Endodermal cell (in vitro differentiated cells): ENCODE measurements around the gene SMIM5. TPM values are rescaled to one million over a fixed set of nuclear protein-coding genes. Genes with fewer than 3 reads are reported as not detected.

Experiments
- DNase-seq: peaks from one replicate; pipeline ENCODE4 v3.0.0-alpha.2; 2017
- H3K27ac ChIP-seq: 2 replicates; pipeline ENCODE4 v1.5.1; 2013; ENCODE audit warnings: mild to moderate bottlenecking, low read depth, low read length, moderate library complexity
- H3K27me3 ChIP-seq: 2 replicates; pipeline ENCODE4 v1.6.1; 2013; ENCODE audit warnings: mild to moderate bottlenecking, low read length, moderate library complexity; ENCODE audit not compliant: insufficient read depth, control insufficient read depth, poor library complexity, severe bottlenecking
- H3K36me3 ChIP-seq: 2 replicates; pipeline ENCODE4 v1.7.0; 2013; ENCODE audit warnings: mild to moderate bottlenecking, low read length, moderate library complexity; ENCODE audit not compliant: control insufficient read depth, insufficient read depth
- H3K4me1 ChIP-seq: one replicate; pipeline ENCODE4 v1.7.0; 2013; ENCODE audit warnings: low read length; ENCODE audit not compliant: control insufficient read depth, insufficient read depth
- H3K4me3 ChIP-seq: 2 replicates; pipeline ENCODE4 v1.5.1; 2013; ENCODE audit warnings: mild to moderate bottlenecking, low read length, moderate library complexity
- H3K9ac ChIP-seq: 2 replicates; pipeline ENCODE4 v1.6.1; 2013; ENCODE audit warnings: mild to moderate bottlenecking, low read length, moderate library complexity; ENCODE audit not compliant: poor library complexity, severe bottlenecking; ENCODE audit errors: extremely low read depth
- H3K9me3 ChIP-seq: 2 replicates; pipeline ENCODE4 v1.6.1; 2013; ENCODE audit warnings: mild to moderate bottlenecking, low read length, moderate library complexity; ENCODE audit not compliant: control insufficient read depth
- H3K27ac Mint-ChIP-seq: 2 replicates; pipeline ENCODE4 v1.8.0; 2020; ENCODE audit warnings: mixed read lengths
- H3K27me3 Mint-ChIP-seq: 2 replicates; pipeline ENCODE4 v1.8.0; 2021; ENCODE audit warnings: mild to moderate bottlenecking, mixed read lengths; ENCODE audit not compliant: insufficient read depth
- H3K36me3 Mint-ChIP-seq: 2 replicates; pipeline ENCODE4 v1.8.0; 2020; ENCODE audit warnings: low read depth, mixed read lengths
- H3K4me1 Mint-ChIP-seq: 2 replicates; pipeline ENCODE4 v1.8.0; 2020; ENCODE audit warnings: mixed read lengths
- H3K4me3 Mint-ChIP-seq: 2 replicates; pipeline ENCODE4 v1.8.0; 2020; ENCODE audit warnings: mild to moderate bottlenecking, moderate library complexity, mixed read lengths
- H3K9me3 Mint-ChIP-seq: 2 replicates; pipeline ENCODE4 v1.8.0; 2020; ENCODE audit warnings: mild to moderate bottlenecking, mixed read lengths
- WGBS, 2 experiments: methylation state at CpG; one replicate each; pipeline versions ENCODE4 v1.1.5 to v1.1.7; 2013; ENCODE audit warnings: missing lambda C conversion rate in 2 of 2, mixed read lengths in 1 of 2; ENCODE audit not compliant: insufficient coverage in 1 of 2, insufficient read length in 1 of 2; 5-methylcytosine and 5-hydroxymethylcytosine counted together
- total RNA-seq, 2 donors: library from RNA; stranded (reverse); fragmentation: NEBNext Ultra II Directional in 1 of 2; extraction: Animal tissue kit (Norgen Biotek cat#: 25700) in 1 of 2; gene quantifications; 2 replicates in 1 of 2; 3 replicates in 1 of 2; pipeline ENCODE4 v1.2.1, GENCODE V29; 2021
- TF ChIP-seq, protein P1 (sequence below): fragments of 200-600 bp; sonication (generic); conservative IDR thresholded peaks from 2 replicates; pipeline ENCODE4 v1.5.0; 2021; ENCODE audit warnings: antibody characterized with exemption, mild to moderate bottlenecking

Gene SMIM5
- total RNA-seq, 2 donors from 2014 or later, result 0.40 TPM; not detected in 1

DNA sequence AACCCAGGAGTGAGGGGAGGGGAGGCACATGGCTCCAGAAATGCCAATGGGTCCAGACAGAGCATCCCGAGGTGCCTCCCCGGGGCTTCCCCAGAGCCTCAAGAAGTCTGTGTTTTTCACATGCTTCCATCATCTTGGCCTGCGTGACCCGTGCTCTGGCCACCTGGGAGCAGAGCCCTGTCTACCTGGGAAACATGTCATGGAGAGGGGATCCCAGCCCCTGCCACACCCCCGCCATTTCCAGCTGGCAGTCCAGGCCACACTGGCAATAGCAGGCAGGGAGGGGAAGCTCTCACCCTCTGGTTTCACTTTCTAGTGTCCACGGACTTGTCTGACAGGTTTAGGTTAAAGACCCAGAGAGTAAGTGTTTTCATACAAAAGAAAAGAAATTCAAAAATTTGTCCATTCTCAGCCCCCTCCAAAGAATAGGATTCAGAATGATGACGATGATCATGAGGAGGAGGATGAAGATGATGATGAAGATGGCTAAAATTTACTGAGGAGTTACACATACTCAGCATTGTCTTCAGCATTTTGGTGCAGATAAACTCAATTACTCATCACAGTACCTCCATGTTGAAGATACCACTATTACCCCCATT, 9.0 kb downstream of the SMIM5 start:
- H3K4me3 ChIP-seq, result no peak overlapping the region
- no peak overlapping the region for H3K27ac ChIP-seq
- peaks cover 11% of the 10 kb centered on the region for H3K4me1 ChIP-seq
- no peak overlapping the region for H3K4me3 Mint-ChIP-seq
- TF ChIP-seq, protein P1, sequence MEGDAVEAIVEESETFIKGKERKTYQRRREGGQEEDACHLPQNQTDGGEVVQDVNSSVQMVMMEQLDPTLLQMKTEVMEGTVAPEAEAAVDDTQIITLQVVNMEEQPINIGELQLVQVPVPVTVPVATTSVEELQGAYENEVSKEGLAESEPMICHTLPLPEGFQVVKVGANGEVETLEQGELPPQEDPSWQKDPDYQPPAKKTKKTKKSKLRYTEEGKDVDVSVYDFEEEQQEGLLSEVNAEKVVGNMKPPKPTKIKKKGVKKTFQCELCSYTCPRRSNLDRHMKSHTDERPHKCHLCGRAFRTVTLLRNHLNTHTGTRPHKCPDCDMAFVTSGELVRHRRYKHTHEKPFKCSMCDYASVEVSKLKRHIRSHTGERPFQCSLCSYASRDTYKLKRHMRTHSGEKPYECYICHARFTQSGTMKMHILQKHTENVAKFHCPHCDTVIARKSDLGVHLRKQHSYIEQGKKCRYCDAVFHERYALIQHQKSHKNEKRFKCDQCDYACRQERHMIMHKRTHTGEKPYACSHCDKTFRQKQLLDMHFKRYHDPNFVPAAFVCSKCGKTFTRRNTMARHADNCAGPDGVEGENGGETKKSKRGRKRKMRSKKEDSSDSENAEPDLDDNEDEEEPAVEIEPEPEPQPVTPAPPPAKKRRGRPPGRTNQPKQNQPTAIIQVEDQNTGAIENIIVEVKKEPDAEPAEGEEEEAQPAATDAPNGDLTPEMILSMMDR, result no peak
- H3K36me3 ChIP-seq, result peaks cover 15% of the 10 kb centered on the region
- H3K27me3 ChIP-seq, result no peaks in the 10 kb centered on the region
- peak; percentile 31 for DNase-seq
- no peaks in the 10 kb centered on the region for H3K27me3 Mint-ChIP-seq
- peaks cover 14% of the 10 kb centered on the region for H3K36me3 Mint-ChIP-seq
- peak overlapping the region; percentile 21 for H3K27ac Mint-ChIP-seq
- WGBS, 2 experiments, result 87 to 96% methylated on average over 5 to 7 of the region's 7 CpGs
- no peaks in the 10 kb centered on the region for H3K9me3 ChIP-seq
- no peaks in the 10 kb centered on the region for H3K9me3 Mint-ChIP-seq
- H3K9ac ChIP-seq, result no peak overlapping the region
- peaks cover 18% of the 10 kb centered on the region for H3K4me1 Mint-ChIP-seq

DNA sequence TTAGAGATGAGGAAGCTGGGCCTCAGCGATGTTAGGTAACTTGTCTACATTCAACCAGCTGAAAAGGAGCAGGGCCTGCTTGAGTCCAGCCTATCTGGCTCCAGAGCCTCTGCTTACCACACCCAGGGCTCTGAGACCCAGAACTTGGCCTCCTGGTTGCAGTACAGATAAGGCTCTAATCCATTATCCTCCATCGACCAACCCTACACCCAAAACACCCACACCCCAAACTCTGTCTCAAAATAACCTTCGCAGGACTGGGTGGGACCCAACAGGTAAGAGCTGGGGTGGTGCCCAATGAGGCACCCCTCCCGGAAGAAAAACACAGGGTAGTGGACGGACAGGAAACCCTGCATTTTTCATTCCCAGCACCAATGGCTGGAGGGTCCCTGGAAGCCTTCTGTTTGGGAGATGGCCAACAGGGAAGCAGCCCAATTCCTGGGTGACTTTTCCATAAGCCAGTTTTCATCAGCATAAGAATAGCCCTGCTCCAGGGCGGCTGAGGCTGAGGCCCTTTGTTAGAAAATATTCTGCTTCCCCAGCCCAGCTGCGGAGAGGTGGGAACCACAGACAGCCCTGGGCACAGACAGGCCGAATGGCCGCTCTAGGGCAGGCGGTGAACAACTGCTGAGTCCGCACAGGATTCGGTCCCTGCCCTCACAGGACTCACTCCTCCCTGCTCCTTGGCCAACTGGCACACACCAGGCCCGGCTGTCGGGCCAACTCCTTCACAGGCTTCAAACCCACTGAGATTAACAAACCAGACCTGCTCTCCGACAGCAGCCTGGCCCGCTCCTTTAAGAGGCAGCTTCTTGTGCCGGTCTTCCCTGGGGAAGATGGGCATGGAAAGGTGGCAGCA, 9.8 kb downstream of the SMIM5 start:
- peaks cover 19% of the 10 kb centered on the region for H3K36me3 Mint-ChIP-seq
- H3K4me1 Mint-ChIP-seq, result peaks cover 18% of the 10 kb centered on the region
- 82 to 87% methylated on average over 10 to 17 of the region's 17 CpGs for WGBS, 2 experiments
- peak; percentile 74 for DNase-seq
- no peaks in the 10 kb centered on the region for H3K9me3 ChIP-seq
- H3K9ac ChIP-seq, result no peak overlapping the region
- H3K27me3 ChIP-seq, result no peaks in the 10 kb centered on the region
- H3K27ac Mint-ChIP-seq, result peak overlapping the region; percentile 81
- TF ChIP-seq, protein P1, result no peak
- no peaks in the 10 kb centered on the region for H3K9me3 Mint-ChIP-seq
- peaks cover 11% of the 10 kb centered on the region for H3K4me1 ChIP-seq
- H3K4me3 Mint-ChIP-seq, result no peak overlapping the region
- no peak overlapping the region for H3K4me3 ChIP-seq
- H3K27me3 Mint-ChIP-seq, result no peaks in the 10 kb centered on the region
- peaks cover 18% of the 10 kb centered on the region for H3K36me3 ChIP-seq
- H3K27ac ChIP-seq, result peak overlapping the region; percentile 60

DNA sequence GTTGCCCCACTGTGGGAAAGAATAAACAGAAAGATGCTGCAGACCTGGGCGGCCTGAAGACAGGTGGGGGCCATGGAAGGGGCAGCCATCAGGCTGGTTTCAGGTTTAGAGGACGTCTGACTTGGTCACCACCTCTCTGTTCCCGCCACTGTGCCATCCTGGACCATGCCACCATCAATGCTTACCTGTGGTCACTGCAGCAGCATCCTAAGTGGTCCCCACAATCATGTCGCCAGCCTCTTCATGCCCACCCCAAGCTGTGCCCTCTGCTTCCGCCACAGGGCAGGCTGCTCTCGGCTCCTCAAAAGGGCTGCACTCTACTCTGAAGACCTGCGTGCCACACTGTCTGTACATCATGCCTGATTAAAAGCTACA, 10.4 kb downstream of the SMIM5 start:
- H3K4me3 Mint-ChIP-seq, result no peak overlapping the region
- Histone ChIP-seq H3K36me3 (peaks cover 15% of the 10 kb centered on the region), H3K9ac (no peak overlapping the region), H3K27ac (no peak overlapping the region), H3K27me3 (no peaks in the 10 kb centered on the region), H3K4me3 (no peak overlapping the region), H3K4me1 (peaks cover 11% of the 10 kb centered on the region), H3K9me3 (no peaks in the 10 kb centered on the region)
- WGBS, 2 experiments, result 91 to 92% methylated on average over 5 to 7 of the region's 7 CpGs
- H3K36me3 Mint-ChIP-seq, result peaks cover 18% of the 10 kb centered on the region
- H3K27me3 Mint-ChIP-seq, result no peaks in the 10 kb centered on the region
- no peak for DNase-seq
- no peaks in the 10 kb centered on the region for H3K9me3 Mint-ChIP-seq
- TF ChIP-seq, protein P1, result no peak
- no peak overlapping the region for H3K27ac Mint-ChIP-seq
- H3K4me1 Mint-ChIP-seq, result peaks cover 18% of the 10 kb centered on the region
